H7 (cell line): ENCODE measurements around the gene PLCG2. TPM values are rescaled to one million over a fixed set of nuclear protein-coding genes. Genes with fewer than 3 reads are reported as not detected.
"Not testable (repeated sequence)": the region's sequence is repeated elsewhere in the genome, so short reads cannot be mapped to it uniquely, and the experiment has no call there.

ENCODE experiments used
- DNase-seq: peaks from one replicate; pipeline ENCODE4 v3.0.0; 2012
- H3K27me3 ChIP-seq: 2 replicates; pipeline ENCODE4 v1.6.0; 2011; ENCODE audit warnings: mild to moderate bottlenecking, low read length; ENCODE audit not compliant: control insufficient read depth, insufficient read depth
- H3K36me3 ChIP-seq: replicated peaks from 2 replicates; pipeline ENCODE4 v1.5.1; 2011; ENCODE audit warnings: low read length; ENCODE audit not compliant: control insufficient read depth, insufficient read depth
- H3K4me3 ChIP-seq: 2 replicates; pipeline ENCODE4 v1.5.1; 2011; ENCODE audit warnings: low read depth, mild to moderate bottlenecking, control low read depth, low read length, moderate library complexity; ENCODE audit not compliant: insufficient read depth
- total RNA-seq: library from RNA; depleted of rRNA; stranded (reverse); fragments of >200 nt; shearing (Covaris generic); gene quantifications from 2 replicates; pipeline ENCODE4 v1.2.3, GENCODE V29; 2014

PLCG2 gene
- total RNA-seq, 1 experiment from 2014 or later, result 2.7 TPM

DNA sequence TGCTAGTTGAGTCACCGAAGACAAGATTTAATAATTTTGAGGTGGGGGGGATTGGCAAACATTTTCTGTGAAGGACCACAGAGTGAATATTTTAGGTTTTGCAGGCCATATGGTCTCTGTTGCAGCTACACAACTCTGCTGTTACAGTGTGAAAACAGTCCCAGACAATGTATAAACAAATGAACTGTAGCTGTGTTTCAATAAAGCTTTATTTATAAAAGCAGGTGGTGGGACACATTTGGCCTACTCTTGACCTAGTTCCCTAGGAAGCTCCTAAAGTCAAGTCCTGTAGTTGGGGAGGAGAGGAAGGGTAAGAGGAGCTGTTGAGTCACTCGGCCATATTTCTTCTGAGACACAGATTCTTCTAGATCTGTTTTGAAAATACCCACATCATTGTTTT is 139.8 kb downstream of the PLCG2 start:
- H3K36me3 ChIP-seq, result no peaks in the 10 kb centered on the region
- no peak for DNase-seq
- no peak overlapping the region for H3K4me3 ChIP-seq
- H3K27me3 ChIP-seq, result no peaks in the 10 kb centered on the region

DNA sequence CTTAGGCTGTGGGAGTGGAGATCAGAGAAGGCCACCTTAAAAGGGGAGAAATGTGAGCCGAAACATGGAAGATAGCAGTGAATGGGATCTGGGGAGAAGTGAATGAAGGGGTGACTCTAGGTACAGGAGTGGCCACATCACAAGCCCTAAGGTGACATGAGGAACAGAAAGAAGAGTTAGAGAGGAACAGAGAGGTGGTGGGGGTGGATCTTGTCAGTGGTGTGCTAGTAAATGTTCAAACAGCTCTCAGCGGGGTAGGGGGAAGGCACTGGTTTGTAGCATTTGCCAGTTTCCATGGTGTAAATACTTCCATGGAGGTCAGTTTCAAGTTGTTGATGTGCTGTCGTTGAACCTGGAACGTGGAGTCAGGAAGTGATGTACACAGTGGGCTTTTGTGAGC is 141.4 kb downstream of the PLCG2 start:
- Histone ChIP-seq H3K4me3 (no peak overlapping the region), H3K27me3 (no peaks in the 10 kb centered on the region), H3K36me3 (no peaks in the 10 kb centered on the region)
- no peak for DNase-seq

DNA sequence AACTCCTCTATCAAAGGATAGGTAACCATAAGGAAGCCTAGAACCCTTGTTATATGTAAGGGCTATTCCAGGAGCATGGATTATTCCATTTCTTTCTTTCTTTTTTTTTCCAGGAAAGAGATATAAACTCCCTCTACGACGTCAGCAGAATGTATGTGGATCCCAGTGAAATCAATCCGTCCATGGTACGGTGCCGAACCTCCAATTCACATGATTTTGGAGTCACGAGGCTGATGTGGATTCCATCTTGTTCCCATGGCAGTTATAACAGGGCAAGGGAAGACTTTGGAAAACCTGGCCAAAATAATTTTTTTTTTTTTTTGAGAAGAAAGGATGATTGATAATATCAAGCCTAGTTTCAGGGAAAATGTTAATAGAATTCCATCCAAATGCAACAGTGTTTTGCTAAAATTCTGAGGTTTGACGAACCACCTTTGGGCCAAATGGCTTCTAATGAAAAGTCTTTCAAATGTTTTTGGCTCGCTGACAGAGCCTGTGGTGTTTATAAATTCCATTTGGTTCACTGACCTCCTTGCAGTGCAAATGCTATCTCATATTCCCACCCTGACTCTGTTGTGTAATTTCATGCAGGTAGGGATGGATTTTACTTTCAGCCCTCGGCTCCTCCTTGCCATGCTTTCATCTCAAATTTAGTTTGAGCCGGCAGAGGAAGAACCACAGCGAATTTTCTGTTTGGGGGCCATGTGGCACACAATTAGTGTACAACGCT is 142.2 kb downstream of the PLCG2 start:
- no peak for DNase-seq
- H3K4me3 ChIP-seq, result no peak overlapping the region
- H3K27me3 ChIP-seq, result no peaks in the 10 kb centered on the region
- no peaks in the 10 kb centered on the region for H3K36me3 ChIP-seq

DNA sequence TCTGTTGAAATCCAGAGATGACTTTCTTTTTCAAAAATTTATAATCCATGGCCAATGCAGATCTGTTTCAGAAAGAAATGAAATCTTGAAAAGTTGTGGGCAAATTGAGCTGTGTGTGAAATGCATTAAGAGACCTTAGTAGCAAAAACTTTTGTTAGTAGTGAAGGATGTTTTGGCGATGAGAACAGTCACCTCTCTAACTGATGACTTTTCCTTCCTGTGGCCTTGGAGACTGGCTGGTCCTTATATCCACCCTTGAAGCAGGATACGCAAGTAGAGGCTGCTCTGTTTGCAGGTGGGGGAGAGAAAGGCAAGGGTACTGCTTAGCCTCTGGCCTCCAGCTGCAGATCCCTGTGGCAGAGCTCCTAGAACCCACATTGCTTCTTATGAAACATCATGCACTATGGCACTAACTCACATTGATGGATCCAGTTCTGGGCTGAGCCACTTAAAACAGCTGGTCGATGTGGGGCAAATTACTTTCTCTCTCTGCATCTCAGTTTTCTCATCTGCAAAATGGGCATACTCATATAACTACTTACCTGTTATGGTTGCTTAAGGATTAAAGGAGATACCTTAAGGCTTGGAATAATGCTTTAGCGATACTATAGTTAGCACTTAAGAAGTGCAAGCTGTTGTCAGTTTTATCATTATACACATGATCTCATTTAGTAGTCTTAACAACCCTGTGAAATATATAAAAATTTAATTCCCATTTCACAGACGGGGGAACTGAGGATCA is 142.9 kb downstream of the PLCG2 start:
- Histone ChIP-seq H3K36me3 (no peaks in the 10 kb centered on the region), H3K27me3 (no peaks in the 10 kb centered on the region), H3K4me3 (no peak overlapping the region)
- no peak for DNase-seq

DNA sequence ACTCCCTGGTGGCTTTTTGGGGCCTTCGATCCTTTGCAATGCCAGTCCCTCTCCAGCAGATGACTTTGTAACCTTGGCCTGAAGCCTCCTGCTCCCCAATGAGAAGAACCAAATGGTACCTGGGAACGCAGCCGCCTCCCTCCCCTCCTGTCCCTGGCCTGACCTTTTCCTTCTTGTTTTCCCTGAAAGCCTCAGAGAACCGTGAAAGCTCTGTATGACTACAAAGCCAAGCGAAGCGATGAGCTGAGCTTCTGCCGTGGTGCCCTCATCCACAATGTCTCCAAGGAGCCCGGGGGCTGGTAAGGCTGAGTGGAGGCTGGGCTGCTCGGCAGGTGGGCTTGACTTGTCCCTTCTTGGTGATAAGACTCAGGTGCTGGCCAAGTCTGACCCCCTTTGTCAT is 144.2 kb downstream of the PLCG2 start:
- H3K4me3 ChIP-seq, result no peak overlapping the region
- H3K27me3 ChIP-seq, result no peaks in the 10 kb centered on the region
- no peak for DNase-seq
- H3K36me3 ChIP-seq, result no peaks in the 10 kb centered on the region

DNA sequence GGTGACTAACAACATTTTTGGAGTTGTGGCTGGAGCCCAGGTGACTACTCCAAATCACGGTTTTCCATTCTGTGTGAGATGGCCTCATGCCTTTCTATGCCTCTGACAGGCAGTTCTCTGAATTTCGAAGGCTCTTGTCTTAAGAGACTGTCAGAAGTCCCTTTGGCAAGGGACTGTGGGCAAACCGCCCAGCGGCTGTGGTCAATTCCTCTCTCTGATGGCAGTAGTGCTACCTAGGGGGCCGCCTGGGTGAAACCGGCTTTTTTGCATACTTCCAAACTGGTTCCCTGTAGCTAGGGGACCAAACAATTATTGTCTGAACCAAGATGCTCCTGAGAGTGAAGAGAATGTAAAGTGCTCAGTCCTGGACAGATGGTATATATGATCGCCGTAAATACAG is 145.9 kb downstream of the PLCG2 start:
- DNase-seq, result no peak
- no peak overlapping the region for H3K4me3 ChIP-seq
- no peaks in the 10 kb centered on the region for H3K27me3 ChIP-seq
- H3K36me3 ChIP-seq, result no peaks in the 10 kb centered on the region

DNA sequence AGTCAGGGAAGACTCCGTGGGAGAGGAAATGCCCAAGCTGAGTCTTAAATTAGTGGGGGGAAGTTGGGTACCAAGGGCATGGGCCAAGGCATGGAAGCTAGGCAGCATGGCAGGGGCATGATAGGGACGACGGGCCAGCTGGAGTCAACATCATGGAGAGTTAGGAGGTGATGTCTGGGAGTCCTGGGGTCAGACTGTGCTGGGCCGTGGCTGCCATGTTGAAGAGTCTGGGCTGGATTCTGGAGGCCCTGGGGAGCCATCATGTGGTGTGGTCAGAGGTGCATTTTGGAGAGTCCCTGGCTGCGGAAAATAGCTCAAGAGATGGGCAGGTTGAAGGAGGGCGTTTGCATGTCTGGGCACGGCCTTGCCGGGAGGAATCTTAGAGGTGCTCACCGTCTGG is 146.9 kb downstream of the PLCG2 start:
- no peak overlapping the region for H3K4me3 ChIP-seq
- no peaks in the 10 kb centered on the region for H3K27me3 ChIP-seq
- H3K36me3 ChIP-seq, result no peaks in the 10 kb centered on the region
- DNase-seq, result no peak

DNA sequence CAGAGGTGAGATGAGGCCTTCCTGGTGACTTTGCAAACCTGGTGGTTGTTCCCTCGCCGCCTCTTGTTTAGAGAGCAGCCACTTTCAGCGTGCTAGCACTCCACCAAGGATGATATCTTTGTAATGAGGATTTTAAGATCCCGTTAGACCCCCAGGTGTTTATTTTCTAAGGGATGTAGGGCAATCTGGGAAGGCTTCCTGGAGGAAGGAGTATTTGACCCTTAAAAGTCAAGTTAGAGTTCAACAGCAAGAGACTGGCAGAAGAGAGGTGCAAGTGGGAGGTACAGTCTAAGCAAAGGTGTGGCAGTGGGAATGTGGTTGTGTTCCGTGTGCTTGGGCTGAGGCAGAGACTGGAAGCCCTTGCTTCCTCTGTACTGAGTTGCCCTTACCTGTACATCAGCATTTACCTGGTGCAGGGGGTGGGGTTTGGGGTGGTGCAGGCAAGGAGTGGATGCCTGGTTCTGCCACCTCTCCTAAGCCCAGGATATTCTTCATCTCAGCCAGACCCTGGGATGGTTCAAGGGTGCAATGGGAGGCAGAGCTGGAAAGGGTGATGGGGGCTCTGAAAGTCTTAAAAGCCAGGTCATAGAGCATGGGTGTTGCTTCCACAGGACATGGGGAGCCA is 148.6 kb downstream of the PLCG2 start:
- Histone ChIP-seq H3K36me3 (no peaks in the 10 kb centered on the region), H3K27me3 (no peaks in the 10 kb centered on the region), H3K4me3 (no peak overlapping the region)
- no peak for DNase-seq

DNA sequence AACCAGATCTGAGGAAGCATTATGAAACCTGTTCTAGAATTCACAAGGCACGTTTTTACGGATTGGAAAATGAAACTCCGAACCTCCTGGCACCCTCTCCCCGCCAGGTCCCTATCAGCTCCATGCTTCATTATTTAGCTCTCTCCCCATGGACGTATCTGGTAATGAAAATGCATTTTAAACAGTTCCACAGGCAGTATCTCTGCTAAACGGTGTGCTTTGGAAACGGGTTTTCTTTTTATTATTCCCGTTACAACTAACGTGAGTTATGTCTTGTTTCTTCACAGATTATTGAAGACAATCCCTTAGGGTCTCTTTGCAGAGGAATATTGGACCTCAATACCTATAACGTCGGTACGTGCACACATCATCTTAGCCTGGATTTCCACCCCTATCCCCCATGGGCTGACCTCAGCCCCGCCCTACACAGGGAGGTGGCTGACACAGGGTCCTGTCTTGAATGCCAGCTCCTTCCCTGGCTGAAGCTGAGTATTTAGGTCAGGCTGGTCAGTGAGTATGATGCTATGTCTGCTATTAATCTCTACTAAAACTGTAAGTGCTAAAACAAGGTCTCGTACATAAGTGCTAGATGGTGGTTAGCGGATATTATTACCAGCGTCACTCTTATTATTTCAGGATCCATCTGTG is 149.3 kb downstream of the PLCG2 start:
- no peaks in the 10 kb centered on the region for H3K36me3 ChIP-seq
- no peak for DNase-seq
- H3K4me3 ChIP-seq, result no peak overlapping the region
- no peaks in the 10 kb centered on the region for H3K27me3 ChIP-seq

DNA sequence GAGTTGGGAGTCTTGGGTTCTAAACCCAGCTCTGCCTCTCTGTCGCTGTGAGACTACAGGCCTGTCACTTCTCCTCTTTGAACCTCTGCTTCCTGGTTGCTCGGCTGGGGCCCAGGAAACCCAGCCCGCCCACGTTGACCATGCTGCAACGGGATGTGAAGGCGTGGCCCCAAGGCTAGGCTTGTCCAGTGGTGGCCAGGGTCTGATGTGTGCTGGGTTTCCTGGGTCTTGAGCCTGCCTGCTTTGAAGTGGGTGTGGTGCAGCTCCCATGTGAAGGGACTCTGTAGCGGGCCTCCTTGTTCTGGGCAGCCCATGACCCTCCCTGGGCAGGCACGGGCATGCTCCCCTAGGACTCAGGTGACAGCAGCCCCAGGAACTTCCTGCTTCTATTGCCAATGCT is 149.9 kb downstream of the PLCG2 start:
- Histone ChIP-seq H3K4me3 (no peak overlapping the region), H3K27me3 (no peaks in the 10 kb centered on the region), H3K36me3 (no peaks in the 10 kb centered on the region)
- no peak for DNase-seq

DNA sequence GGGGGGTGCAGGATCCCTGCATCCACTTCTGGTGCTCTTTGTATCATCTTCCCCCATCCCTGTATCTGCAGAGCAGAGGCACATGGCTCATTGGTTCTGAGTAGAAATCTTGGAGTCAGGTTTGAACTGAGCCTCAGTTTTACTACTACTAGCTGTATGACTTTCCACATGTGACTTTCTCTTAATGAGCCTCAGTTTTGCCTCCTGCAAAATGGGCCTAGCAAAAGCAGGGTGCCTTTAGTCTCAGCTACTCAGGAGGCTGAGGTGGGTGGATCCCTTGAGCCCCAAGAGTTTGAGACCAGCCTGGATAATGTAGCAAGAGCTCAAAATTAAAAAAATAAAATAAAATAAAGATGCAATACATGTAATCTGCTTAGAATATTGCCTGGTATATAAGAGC is 150.8 kb downstream of the PLCG2 start:
- Histone ChIP-seq H3K36me3 (no peaks in the 10 kb centered on the region), H3K27me3 (no peaks in the 10 kb centered on the region), H3K4me3 (no peak overlapping the region)
- DNase-seq, result no peak

DNA sequence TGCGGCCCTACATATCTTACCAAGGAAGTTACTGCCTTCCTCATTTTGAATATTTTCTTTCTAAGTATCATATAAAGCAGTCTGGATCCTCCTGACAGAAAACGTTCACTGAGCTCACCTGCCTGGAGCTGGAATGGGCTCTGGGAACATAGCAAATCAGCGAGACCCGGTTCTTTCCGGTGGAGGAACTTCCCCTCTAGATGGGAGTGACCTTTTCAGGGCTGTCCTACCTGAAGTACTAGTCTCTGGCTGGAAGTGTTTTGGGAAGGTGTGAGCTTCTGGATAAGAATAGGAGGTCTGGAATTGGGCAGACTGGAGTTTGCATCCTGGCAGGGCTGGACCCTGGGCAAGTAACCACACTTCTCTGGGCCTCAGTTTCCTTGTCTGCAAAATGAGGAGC is 152.8 kb downstream of the PLCG2 start:
- Histone ChIP-seq H3K4me3 (no peak overlapping the region), H3K36me3 (peaks cover 2% of the 10 kb centered on the region), H3K27me3 (no peaks in the 10 kb centered on the region)
- DNase-seq, result no peak

DNA sequence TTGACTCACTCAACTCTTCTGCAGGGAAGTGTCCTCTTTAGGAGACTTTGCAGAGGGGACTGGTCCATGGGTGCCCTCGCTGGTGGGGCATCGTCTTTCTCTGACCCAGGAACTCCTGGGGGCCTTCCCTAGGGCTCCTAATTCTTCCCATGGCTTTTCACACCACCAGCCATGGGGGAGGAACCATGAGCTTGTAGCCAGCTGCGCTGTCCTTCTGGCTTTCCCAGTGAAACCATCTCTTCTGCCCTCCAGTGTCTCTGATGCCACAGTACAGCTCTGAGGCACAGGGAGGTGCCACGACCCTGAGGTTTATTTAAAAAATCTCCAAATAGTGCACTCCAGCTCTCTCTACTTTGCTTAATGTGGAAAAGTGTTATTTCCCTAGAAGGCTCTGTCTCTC is 153.6 kb downstream of the PLCG2 start:
- peak; percentile 55 for DNase-seq
- Histone ChIP-seq H3K27me3 (no peaks in the 10 kb centered on the region), H3K4me3 (no peak overlapping the region), H3K36me3 (peaks cover 2% of the 10 kb centered on the region)

DNA sequence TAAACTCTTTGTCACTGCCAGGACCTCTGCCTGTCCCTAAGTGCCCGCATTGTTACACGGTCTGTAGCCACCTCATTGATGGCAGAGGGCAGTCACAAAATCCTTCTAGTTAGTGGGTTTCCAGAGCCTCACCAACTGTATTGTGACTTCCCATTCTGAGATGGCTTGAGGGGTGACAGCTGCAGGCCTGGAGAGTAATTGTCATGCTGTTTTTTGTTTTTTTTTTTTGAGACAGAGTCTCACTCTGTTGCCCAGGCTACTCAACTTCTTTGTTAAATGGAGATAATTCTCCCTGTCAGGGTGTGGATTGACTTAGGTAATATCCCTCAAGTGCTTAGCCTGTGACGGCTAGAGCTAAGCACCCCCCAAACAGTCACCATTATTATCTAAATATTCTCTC is 154.3 kb downstream of the PLCG2 start:
- peaks cover 2% of the 10 kb centered on the region for H3K36me3 ChIP-seq
- H3K4me3 ChIP-seq, result no peak overlapping the region
- DNase-seq, result no peak
- H3K27me3 ChIP-seq, result no peaks in the 10 kb centered on the region

DNA sequence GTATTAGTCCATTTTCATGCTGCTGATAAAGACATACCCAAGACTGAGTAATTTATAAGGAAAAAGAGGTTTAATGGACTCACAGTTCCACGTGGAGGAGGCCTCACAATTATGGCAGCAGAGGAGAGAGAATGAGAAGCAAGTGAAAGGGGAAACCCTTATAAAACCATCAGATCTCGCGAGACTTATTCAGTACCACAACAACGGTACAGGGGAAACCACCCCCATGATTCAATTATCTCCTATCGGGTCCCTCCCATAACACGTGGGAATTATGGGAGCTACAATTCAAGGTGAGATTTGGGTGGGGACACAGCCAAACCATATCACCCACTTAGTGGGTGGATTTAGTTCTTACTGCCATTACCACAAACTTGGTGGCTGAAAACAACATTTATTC is 155.6 kb downstream of the PLCG2 start:
- DNase-seq, H3K27me3 ChIP-seq, H3K4me3 ChIP-seq, H3K36me3 ChIP-seq: not testable (repeated sequence)
